GM23338 (cell line): ENCODE results near the gene CBFA2T2. TPM values are rescaled to one million over a fixed set of nuclear protein-coding genes. Genes with fewer than 3 reads are reported as not detected.

Source experiments
- ATAC-seq: fragments of 200-7000 bp; cut with Tn5 transposase; 3 replicates; pipeline ENCODE4 v1.9.1; 2020
- DNase-seq: peaks from one replicate; pipeline ENCODE4 v3.0.0-alpha.2; 2015; ENCODE audit warnings: low spot score
- H2AFZ ChIP-seq: fragments of 200-600 bp; sonication (generic); 2 replicates; pipeline ENCODE4 v1.8.0; 2016; ENCODE audit warnings: antibody characterized with exemption, mild to moderate bottlenecking, moderate library complexity
- H3F3A ChIP-seq: fragments of 200-600 bp; sonication (generic); replicated peaks from 2 replicates; pipeline ENCODE4 v1.8.0; 2017; ENCODE audit warnings: antibody characterized with exemption, mixed run types, low read depth
- H3K27ac ChIP-seq: fragments of 200-600 bp; sonication (generic); 2 replicates; pipeline ENCODE4 v1.6.1; 2016; ENCODE audit warnings: low read depth
- H3K27me3 ChIP-seq: fragments of 200-600 bp; sonication (generic); 2 replicates; pipeline ENCODE4 v1.8.0; 2016; ENCODE audit warnings: mild to moderate bottlenecking, mixed run types, moderate library complexity; ENCODE audit not compliant: insufficient read depth
- H3K36me3 ChIP-seq: fragments of 200-600 bp; sonication (generic); 2 replicates; pipeline ENCODE4 v1.8.0; 2016; ENCODE audit warnings: mild to moderate bottlenecking; ENCODE audit not compliant: insufficient read depth
- H3K4me1 ChIP-seq: fragments of 200-600 bp; sonication (generic); 2 replicates; pipeline ENCODE4 v1.8.0; 2016; ENCODE audit warnings: mild to moderate bottlenecking, moderate library complexity; ENCODE audit not compliant: insufficient read depth
- H3K4me2 ChIP-seq: fragments of 200-600 bp; sonication (generic); 2 replicates; pipeline ENCODE4 v1.7.1; 2017; ENCODE audit warnings: mixed run types
- H3K4me3 ChIP-seq: fragments of 200-600 bp; sonication (generic); 2 replicates; pipeline ENCODE4 v1.6.1; 2016; ENCODE audit warnings: mixed run types
- H3K79me2 ChIP-seq: fragments of 200-600 bp; sonication (generic); replicated peaks from 2 replicates; pipeline ENCODE4 v1.8.0; 2017; ENCODE audit warnings: mild to moderate bottlenecking; ENCODE audit not compliant: insufficient read depth
- H3K9me2 ChIP-seq: fragments of 200-600 bp; sonication (generic); 2 replicates; pipeline ENCODE4 v1.8.0; 2017; ENCODE audit not compliant: insufficient read depth
- H4K20me1 ChIP-seq: fragments of 200-600 bp; sonication (generic); replicated peaks from 2 replicates; pipeline ENCODE4 v1.8.0; 2017; ENCODE audit warnings: mild to moderate bottlenecking; ENCODE audit not compliant: insufficient read depth
- H3K27ac Mint-ChIP-seq: 2 replicates; pipeline ENCODE4 v1.8.0; 2020; ENCODE audit warnings: inconsistent platforms, mild to moderate bottlenecking, moderate library complexity, mixed read lengths
- H3K27me3 Mint-ChIP-seq: 3 replicates; pipeline ENCODE4 v1.8.0; 2022; ENCODE audit warnings: low read depth, mild to moderate bottlenecking, moderate library complexity, mixed read lengths, inconsistent platforms; ENCODE audit not compliant: insufficient read depth, poor library complexity
- H3K36me3 Mint-ChIP-seq: 3 replicates; pipeline ENCODE4 v1.8.0; 2021; ENCODE audit warnings: low read depth, mild to moderate bottlenecking, inconsistent platforms, moderate library complexity, mixed read lengths
- H3K4me1 Mint-ChIP-seq: 3 replicates; pipeline ENCODE4 v1.8.0; 2020; ENCODE audit warnings: mild to moderate bottlenecking, inconsistent platforms, mixed read lengths
- H3K4me3 Mint-ChIP-seq: 3 replicates; pipeline ENCODE4 v1.8.0; 2021; ENCODE audit warnings: moderate library complexity, mild to moderate bottlenecking, inconsistent platforms, mixed read lengths
- H3K9me3 Mint-ChIP-seq: 3 replicates; pipeline ENCODE4 v1.8.0; 2020; ENCODE audit warnings: moderate library complexity, mild to moderate bottlenecking, inconsistent platforms, mixed read lengths
- CREB1 ChIP-seq: fragments of 250-450 bp; sonication (Bioruptor Pico); IDR thresholded peaks from 2 replicates; pipeline ENCODE4 v1.5.0; 2020; ENCODE audit warnings: low read depth, mild to moderate bottlenecking, moderate library complexity
- ETS1 ChIP-seq: IDR thresholded peaks from 2 replicates; pipeline ENCODE4 v1.6.1; 2016; ENCODE audit warnings: antibody characterized with exemption
- EZH2 ChIP-seq: fragments of 200-600 bp; sonication (generic); IDR thresholded peaks from one replicate; pipeline ENCODE4 v1.8.0; 2017; ENCODE audit warnings: antibody characterized with exemption, mild to moderate bottlenecking, low read depth; ENCODE audit not compliant: unreplicated experiment
- EZH2phosphoT487 ChIP-seq: fragments of 200-600 bp; sonication (generic); IDR thresholded peaks from one replicate; pipeline ENCODE4 v1.8.1; 2018; ENCODE audit warnings: antibody characterized with exemption; ENCODE audit not compliant: unreplicated experiment
- JUNB ChIP-seq: IDR thresholded peaks from one replicate; pipeline ENCODE4 v1.6.1; 2016; ENCODE audit warnings: antibody characterized with exemption; ENCODE audit not compliant: unreplicated experiment
- NANOG ChIP-seq: IDR thresholded peaks from 2 replicates; pipeline ENCODE4 v1.6.1; 2016; ENCODE audit warnings: antibody characterized with exemption, borderline replicate concordance
- REST ChIP-seq: IDR thresholded peaks from one replicate; pipeline ENCODE4 v1.6.1; 2018; ENCODE audit warnings: antibody characterized with exemption; ENCODE audit not compliant: unreplicated experiment
- STAT1 ChIP-seq: IDR thresholded peaks from one replicate; pipeline ENCODE4 v1.6.1; 2016; ENCODE audit warnings: antibody characterized with exemption; ENCODE audit not compliant: unreplicated experiment
- ZNF114 ChIP-seq: fragments of 250-450 bp; sonication (Bioruptor Pico); IDR thresholded peaks from 2 replicates; pipeline ENCODE4 v1.5.0; 2020; ENCODE audit warnings: mild to moderate bottlenecking, moderate library complexity
- ZNF331 ChIP-seq: fragments of 250-450 bp; sonication (Bioruptor Pico); IDR thresholded peaks from 2 replicates; pipeline ENCODE4 v1.5.0; 2020; ENCODE audit warnings: low read depth, mild to moderate bottlenecking, moderate library complexity
- ZNF462 ChIP-seq: fragments of 250-450 bp; sonication (Bioruptor Pico); IDR thresholded peaks from 2 replicates; pipeline ENCODE4 v1.5.0; 2020; ENCODE audit warnings: mild to moderate bottlenecking, moderate library complexity
- polyA plus RNA-seq: library from polyadenylated mRNA; unstranded; fragments of >200 nt; fragmentation: Nextera tagmentation; extraction: Ambion mirVana; gene quantifications from 2 replicates; pipeline ENCODE4 v1.2.1, GENCODE V29; 2016
- total RNA-seq: library from RNA; depleted of rRNA; stranded (reverse); fragments of >200 nt; shearing (Covaris generic); gene quantifications from 2 replicates; pipeline ENCODE4 v1.2.3, GENCODE V29; 2014

Gene CBFA2T2
- total and polyA plus RNA-seq, 2 experiments from 2014 or later = 12.7 to 15.8 TPM

- DNase-seq = no peak
- Mint-ChIP-seq H3K9me3 (peaks cover 21% of the 10 kb centered on the region), H3K36me3 (peaks cover 10% of the 10 kb centered on the region), H3K4me1 (peaks cover 18% of the 10 kb centered on the region), H3K27me3 (peaks cover 15% of the 10 kb centered on the region), H3K27ac (peak overlapping the region; percentile 2; the same call in 1 of the 2 replicates), H3K4me3 (no peak overlapping the region)
- H3K27me3 ChIP-seq = no peaks in the 10 kb centered on the region
- H4K20me1 ChIP-seq = no peaks in the 10 kb centered on the region
- ATAC-seq = no peak
- TF ChIP-seq JUNB (no peak), EZH2 (no peak), EZH2phosphoT487 (no peak), STAT1 (no peak), CREB1 (CRISPR knock-in tag) (no peak)
- H3K27ac ChIP-seq = no peak overlapping the region
- no peaks in the 10 kb centered on the region for H3K36me3 ChIP-seq
- no peaks in the 10 kb centered on the region for H3F3A ChIP-seq
- no peak overlapping the region for H3K4me2 ChIP-seq
- H3K79me2 ChIP-seq = no peaks in the 10 kb centered on the region
- H3K4me3 ChIP-seq = no peak overlapping the region
- peaks cover 7% of the 10 kb centered on the region for H3K4me1 ChIP-seq
- peak overlapping the region; percentile 80 for H2AFZ ChIP-seq
- no peaks in the 10 kb centered on the region for H3K9me2 ChIP-seq
Observed at GRCh38 chr20:33694639-33695012, 204.7 kb downstream of the CBFA2T2 start.

GRCh38 chr20:33696448-33696847 is 206.6 kb downstream of the CBFA2T2 start:
- Histone ChIP-seq H3K79me2 (no peaks in the 10 kb centered on the region), H3K9me2 (no peaks in the 10 kb centered on the region), H3K27me3 (no peaks in the 10 kb centered on the region), H2AFZ (no peak overlapping the region), H3K4me1 (peaks cover 7% of the 10 kb centered on the region), H4K20me1 (no peaks in the 10 kb centered on the region), H3K36me3 (no peaks in the 10 kb centered on the region), H3K4me2 (no peak overlapping the region), H3K4me3 (no peak overlapping the region), H3K27ac (no peak overlapping the region), H3F3A (no peaks in the 10 kb centered on the region)
- Mint-ChIP-seq H3K27me3 (peaks cover 10% of the 10 kb centered on the region), H3K9me3 (peaks cover 32% of the 10 kb centered on the region), H3K4me1 (peaks cover 14% of the 10 kb centered on the region; the same call in 2 of the 3 replicates), H3K27ac (no peak overlapping the region), H3K36me3 (peaks cover 14% of the 10 kb centered on the region), H3K4me3 (no peak overlapping the region)
- no peak for ATAC-seq
- DNase-seq = no peak
- TF ChIP-seq REST (no peak), ZNF331 (CRISPR knock-in tag) (no peak), STAT1 (no peak), EZH2phosphoT487 (no peak), ZNF462 (CRISPR knock-in tag) (no peak), ZNF114 (CRISPR knock-in tag) (no peak), NANOG (no peak), ETS1 (no peak), EZH2 (no peak)
